ENCODE measurements around the gene ABHD2. TPM values are rescaled to one million over a fixed set of nuclear protein-coding genes. Genes with fewer than 3 reads are reported as not detected.
A peak's percentile ranks its signal among the peaks of the same experiment; 100 is the strongest.

Gene ABHD2
- total RNA-seq, 1 donor from 2014 or later: 50.5 TPM

DNA sequence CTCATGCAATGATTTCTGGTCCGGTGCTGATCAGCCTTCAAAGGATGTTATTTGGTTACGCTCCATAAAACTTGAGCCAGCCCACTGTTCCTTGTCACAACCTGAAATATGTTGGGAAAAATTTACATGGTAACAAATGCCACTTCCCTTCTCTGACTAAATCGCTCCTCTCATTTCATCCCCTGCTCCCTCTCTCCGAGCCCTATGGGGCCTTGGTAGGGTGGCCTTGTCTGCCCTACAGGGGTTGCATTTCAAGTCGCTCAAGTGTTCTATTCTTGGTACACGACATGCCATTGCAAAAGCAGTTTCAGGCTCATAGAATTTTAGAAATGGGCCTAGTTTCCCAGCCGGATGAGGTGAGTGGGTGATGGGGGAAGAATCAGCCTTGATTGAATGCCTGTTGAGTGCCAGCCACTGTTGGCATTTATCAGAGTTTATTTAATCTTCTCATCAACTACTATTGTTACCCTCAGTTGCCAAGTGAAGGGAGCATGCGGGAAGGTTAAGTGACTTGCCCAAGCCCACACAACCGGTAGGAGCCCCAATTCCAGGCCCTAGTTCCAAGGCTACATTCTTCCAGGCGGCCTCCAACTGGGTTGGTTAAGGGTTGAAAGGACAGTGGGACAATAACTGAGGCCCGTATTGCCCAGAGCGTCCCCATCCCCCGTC lies 961 bp upstream of the ABHD2 start:
- H3K4me3 Mint-ChIP-seq (ENCODE audit: unreplicated experiment): no peak overlapping the region
- H3K27ac Mint-ChIP-seq (ENCODE audit: unreplicated experiment): no peak overlapping the region
- TF ChIP-seq, protein P1, sequence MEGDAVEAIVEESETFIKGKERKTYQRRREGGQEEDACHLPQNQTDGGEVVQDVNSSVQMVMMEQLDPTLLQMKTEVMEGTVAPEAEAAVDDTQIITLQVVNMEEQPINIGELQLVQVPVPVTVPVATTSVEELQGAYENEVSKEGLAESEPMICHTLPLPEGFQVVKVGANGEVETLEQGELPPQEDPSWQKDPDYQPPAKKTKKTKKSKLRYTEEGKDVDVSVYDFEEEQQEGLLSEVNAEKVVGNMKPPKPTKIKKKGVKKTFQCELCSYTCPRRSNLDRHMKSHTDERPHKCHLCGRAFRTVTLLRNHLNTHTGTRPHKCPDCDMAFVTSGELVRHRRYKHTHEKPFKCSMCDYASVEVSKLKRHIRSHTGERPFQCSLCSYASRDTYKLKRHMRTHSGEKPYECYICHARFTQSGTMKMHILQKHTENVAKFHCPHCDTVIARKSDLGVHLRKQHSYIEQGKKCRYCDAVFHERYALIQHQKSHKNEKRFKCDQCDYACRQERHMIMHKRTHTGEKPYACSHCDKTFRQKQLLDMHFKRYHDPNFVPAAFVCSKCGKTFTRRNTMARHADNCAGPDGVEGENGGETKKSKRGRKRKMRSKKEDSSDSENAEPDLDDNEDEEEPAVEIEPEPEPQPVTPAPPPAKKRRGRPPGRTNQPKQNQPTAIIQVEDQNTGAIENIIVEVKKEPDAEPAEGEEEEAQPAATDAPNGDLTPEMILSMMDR (IDR thresholded peaks at IDR 0.05): no peak
- peaks cover 30% of the 10 kb centered on the region for H3K4me1 Mint-ChIP-seq (ENCODE audit: low read depth)
- no peaks in the 10 kb centered on the region for H3K9me3 Mint-ChIP-seq (ENCODE audit: low read depth)
- no peak for DNase-seq (ENCODE audit: low spot score)
- no peaks in the 10 kb centered on the region for H3K36me3 Mint-ChIP-seq (ENCODE audit: low read depth)
- H3K27me3 Mint-ChIP-seq (ENCODE audit: low read depth): no peaks in the 10 kb centered on the region

DNA sequence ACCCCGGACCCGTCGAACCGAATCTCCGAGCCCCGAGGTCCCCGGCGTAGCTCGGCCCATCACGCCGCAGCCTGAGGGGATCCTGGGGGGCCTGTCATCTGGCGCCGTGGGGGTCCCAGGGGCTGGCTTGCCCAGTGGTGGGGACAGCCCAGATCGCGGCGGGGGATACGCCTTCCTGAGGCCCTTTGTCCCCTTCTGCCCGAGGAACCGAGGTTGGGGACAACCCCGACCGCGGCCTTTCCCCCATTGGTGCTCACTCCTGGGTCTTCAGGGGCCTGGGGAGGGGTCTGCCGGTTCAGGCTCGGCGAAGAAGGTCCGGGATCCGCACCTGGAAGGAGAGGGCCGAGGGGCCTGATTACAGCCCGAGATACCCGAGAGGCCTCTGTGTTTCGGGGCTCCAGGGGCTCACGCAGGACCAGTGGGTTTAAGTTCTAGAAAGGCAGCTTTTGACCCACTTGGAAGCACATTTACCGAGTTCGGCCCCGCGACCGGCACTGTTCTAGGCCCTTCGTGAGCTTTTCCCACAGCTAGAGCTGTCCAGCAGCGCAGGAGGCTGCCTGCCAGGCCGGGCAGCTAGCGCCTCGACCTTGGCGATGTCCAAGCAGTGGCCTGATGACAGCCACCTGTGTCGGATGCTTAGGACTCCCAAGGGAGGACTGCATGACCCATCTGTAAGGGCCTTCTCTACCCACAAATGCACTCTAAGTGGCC lies 504 bp downstream of the ABHD2 start:
- Mint-ChIP-seq H3K27me3 (ENCODE audit: low read depth) (no peaks in the 10 kb centered on the region), H3K4me3 (ENCODE audit: unreplicated experiment) (no peak overlapping the region), H3K27ac (ENCODE audit: unreplicated experiment) (no peak overlapping the region), H3K36me3 (ENCODE audit: low read depth) (no peaks in the 10 kb centered on the region), H3K9me3 (ENCODE audit: low read depth) (no peaks in the 10 kb centered on the region), H3K4me1 (ENCODE audit: low read depth) (peaks cover 37% of the 10 kb centered on the region)
- TF ChIP-seq, protein P1 (IDR thresholded peaks at IDR 0.05): no peak
- no peak for DNase-seq (ENCODE audit: low spot score)

DNA sequence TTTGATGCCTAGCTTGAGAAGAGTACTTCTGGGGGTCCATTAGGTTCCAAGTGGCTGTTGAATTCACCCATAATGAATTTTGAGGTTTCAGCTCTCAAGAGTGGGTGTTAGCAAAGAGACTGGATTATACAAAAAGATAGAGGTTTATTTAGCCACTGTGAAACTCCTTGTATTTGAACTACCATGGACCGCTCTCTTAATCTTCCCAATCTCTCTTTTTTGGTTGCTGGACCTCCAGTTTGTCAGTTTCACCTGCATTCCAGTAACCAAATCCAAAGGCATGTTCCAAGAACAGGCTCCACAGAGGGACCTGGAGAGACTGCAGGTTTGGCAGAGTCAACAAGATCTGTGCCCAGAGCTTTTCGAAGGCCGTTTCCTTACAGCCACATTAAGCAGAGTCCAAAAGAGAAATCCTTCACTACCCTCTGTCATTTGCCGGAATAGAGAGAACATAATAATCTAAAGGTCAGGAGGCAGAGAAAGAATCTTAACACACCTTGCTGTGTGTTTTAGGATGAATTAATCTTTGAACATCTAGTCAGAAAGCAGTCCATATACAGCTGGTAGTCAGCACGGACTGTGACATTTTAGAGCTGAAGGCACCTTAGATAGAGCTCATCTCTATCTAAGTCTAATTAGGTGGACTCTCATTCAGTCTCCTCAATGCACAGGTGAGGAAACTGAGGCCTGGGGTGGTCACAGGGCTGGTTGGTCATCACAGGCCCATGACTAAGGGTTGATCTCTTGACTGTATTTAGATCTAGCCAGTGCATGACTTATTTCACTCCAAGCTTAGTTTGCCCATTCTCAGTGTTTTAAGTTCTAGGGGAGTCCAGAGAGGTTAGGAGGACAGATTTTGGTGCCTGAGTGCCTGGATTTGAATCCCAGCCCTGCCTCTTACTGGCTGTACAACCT lies 1.3 kb downstream of the ABHD2 start:
- TF ChIP-seq, protein P1 (IDR thresholded peaks at IDR 0.05): no peak
- DNase-seq (ENCODE audit: low spot score): no peak
- Mint-ChIP-seq H3K36me3 (ENCODE audit: low read depth) (no peaks in the 10 kb centered on the region), H3K4me3 (ENCODE audit: unreplicated experiment) (peak overlapping the region; percentile 55), H3K4me1 (ENCODE audit: low read depth) (peaks cover 37% of the 10 kb centered on the region), H3K27me3 (ENCODE audit: low read depth) (no peaks in the 10 kb centered on the region), H3K9me3 (ENCODE audit: low read depth) (no peaks in the 10 kb centered on the region), H3K27ac (ENCODE audit: unreplicated experiment) (peak overlapping the region; percentile 51)

DNA sequence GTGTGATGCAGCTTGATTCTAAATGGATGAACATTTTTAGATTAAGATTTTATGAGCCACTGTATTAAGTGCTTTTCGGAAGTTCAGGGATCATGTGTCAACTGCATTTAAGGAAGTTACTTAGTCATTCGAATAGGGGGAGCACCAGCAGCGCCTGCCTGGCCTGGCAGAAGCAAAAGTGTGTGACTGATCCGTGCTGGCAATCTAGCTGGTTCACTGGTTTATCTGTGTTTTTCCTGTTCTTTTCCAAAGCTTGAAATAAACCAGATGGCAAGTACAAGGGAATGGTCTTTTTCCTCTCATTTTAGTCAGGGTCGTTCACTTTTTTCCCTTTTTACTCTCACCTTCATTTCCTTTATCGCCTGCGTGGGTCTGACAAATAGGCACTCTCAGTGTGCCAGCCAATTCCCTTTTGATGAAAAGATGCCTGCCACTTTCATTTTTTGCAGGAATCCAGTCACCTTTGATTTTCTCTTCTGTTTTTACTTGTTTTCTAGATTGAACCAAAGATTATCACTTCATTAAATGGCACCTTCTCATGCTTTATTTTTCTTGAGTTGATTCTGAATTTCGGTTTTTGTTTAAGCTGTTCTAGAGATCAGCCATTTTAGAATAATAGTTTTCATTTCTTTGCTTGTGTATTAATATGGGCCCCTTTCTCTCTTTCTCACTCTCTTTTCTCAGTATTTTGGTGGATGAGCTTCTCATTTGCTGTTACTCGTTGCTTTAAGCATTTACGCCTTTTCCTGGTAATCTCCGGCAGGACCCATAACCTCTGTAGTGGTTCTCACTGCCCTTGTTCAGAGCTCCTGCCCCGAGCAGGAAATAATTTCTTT lies 2.8 kb downstream of the ABHD2 start:
- Mint-ChIP-seq H3K4me3 (ENCODE audit: unreplicated experiment) (peak overlapping the region; percentile 57), H3K4me1 (ENCODE audit: low read depth) (peaks cover 37% of the 10 kb centered on the region), H3K27me3 (ENCODE audit: low read depth) (no peaks in the 10 kb centered on the region), H3K9me3 (ENCODE audit: low read depth) (no peaks in the 10 kb centered on the region), H3K36me3 (ENCODE audit: low read depth) (no peaks in the 10 kb centered on the region), H3K27ac (ENCODE audit: unreplicated experiment) (peak overlapping the region; percentile 84)
- TF ChIP-seq, protein P1 (IDR thresholded peaks at IDR 0.05): peak; percentile 59
- no peak for DNase-seq (ENCODE audit: low spot score)

All from chondrocyte (in vitro differentiated cells).